Upper lobe of right lung (tissue), 1 donor: ENCODE results near the gene B4GALNT3. TPM values are rescaled to one million over a fixed set of nuclear protein-coding genes. Genes with fewer than 3 reads are reported as not detected.

ENCODE experiments used
- ATAC-seq: fragments of 200-7000 bp; cut with Tn5 transposase; one replicate; pipeline ENCODE4 v1.9.1; 2020; ENCODE audit warnings: mild to moderate bottlenecking, moderate library complexity
- DNase-seq: peaks from one replicate; pipeline ENCODE4 v3.0.0-alpha.2; 2020
- H3K27ac ChIP-seq: fragments of 200-600 bp; one replicate; pipeline ENCODE4 v1.8.0; 2022
- H3K27me3 ChIP-seq: fragments of 200-600 bp; one replicate; pipeline ENCODE4 v1.8.0; 2022; ENCODE audit warnings: mild to moderate bottlenecking
- H3K36me3 ChIP-seq: fragments of 200-600 bp; one replicate; pipeline ENCODE4 v1.8.0; 2022
- H3K4me1 ChIP-seq: fragments of 200-600 bp; one replicate; pipeline ENCODE4 v1.8.0; 2022
- H3K4me3 ChIP-seq: fragments of 200-600 bp; one replicate; pipeline ENCODE4 v1.8.0; 2022; ENCODE audit warnings: mild to moderate bottlenecking
- H3K9me3 ChIP-seq: fragments of 200-600 bp; one replicate; pipeline ENCODE4 v1.8.0; 2022
- intact Hi-C: fragments of 100-400 bp; cut with DNase I; formaldehyde crosslinking; loops from one replicate; pipeline ENCODE4 v1.11.0; 2022
- total RNA-seq: library from RNA; stranded (reverse); fragmentation: NEBNext Ultra II Directional; extraction: Animal tissue kit (Norgen Biotek cat#: 25700); gene quantifications from one replicate; pipeline ENCODE4 v1.2.1, GENCODE V29; 2021
- TF ChIP-seq, protein P1 (sequence below): fragments of 200-600 bp; IDR thresholded peaks from one replicate; pipeline ENCODE4 v1.8.0; 2022; ENCODE audit warnings: antibody characterized with exemption
- donor health status: DM: no; HTN: yes; CAD: no; lungs with severe emphysema.

The B4GALNT3 gene
- total RNA-seq, 1 donor from 2014 or later = 14.0 TPM

DNA sequence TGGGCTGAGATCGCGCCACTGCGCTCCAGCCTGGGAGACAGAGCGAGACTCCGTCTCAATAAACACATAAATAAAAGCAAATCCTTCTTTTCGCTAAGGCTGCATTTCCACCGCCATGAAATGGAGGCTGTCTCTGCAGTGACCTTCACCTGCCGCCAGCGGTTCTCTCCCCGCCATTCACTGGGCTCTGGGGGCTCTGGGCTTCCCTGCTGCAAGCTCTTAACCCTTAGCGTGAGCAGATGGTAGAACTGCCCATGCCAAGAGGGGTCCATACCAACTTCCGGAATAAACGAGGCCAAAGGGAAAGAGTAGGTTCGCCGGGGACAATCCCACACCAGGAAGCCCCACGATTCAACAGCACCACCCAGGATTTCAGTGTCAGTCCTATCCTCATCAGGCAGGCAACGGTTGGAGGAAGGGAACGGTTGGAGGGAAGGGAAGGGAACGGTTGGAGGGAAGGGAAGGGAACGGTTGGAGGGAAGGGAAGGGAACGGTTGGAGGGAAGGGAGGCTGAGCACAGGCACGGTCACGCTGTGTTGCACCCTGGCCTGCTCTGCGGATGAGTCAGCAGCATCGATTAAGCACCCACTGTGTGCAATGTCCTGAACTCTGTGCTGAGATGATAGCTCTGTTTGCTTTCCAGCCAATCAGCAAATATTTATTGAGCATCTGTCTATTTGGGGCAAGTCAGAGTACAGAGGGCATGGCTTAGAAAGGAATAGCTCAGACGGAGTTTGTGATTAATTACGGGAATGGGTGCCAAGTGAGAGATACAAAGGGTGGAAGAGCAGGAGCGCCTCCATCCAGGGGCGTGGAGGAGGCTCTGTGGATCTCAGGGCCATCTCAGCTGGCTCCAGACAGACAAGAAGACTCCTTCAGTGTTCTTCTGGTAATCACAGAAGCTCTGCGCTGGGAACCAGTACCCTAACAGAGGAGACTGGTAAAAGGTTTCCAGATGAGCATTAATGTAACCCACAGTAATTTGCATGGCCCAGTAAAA is 125.6 kb downstream of the B4GALNT3 start:
- DNase-seq (no peak), ATAC-seq (no peak)
- Histone ChIP-seq H3K27ac (no peak overlapping the region), H3K27me3 (no peaks in the 10 kb centered on the region), H3K4me1 (no peaks in the 10 kb centered on the region), H3K36me3 (no peaks in the 10 kb centered on the region), H3K4me3 (no peak overlapping the region), H3K9me3 (no peaks in the 10 kb centered on the region)
- intact Hi-C loops = no loop called here
- TF ChIP-seq, protein P1, sequence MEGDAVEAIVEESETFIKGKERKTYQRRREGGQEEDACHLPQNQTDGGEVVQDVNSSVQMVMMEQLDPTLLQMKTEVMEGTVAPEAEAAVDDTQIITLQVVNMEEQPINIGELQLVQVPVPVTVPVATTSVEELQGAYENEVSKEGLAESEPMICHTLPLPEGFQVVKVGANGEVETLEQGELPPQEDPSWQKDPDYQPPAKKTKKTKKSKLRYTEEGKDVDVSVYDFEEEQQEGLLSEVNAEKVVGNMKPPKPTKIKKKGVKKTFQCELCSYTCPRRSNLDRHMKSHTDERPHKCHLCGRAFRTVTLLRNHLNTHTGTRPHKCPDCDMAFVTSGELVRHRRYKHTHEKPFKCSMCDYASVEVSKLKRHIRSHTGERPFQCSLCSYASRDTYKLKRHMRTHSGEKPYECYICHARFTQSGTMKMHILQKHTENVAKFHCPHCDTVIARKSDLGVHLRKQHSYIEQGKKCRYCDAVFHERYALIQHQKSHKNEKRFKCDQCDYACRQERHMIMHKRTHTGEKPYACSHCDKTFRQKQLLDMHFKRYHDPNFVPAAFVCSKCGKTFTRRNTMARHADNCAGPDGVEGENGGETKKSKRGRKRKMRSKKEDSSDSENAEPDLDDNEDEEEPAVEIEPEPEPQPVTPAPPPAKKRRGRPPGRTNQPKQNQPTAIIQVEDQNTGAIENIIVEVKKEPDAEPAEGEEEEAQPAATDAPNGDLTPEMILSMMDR = no peak

DNA sequence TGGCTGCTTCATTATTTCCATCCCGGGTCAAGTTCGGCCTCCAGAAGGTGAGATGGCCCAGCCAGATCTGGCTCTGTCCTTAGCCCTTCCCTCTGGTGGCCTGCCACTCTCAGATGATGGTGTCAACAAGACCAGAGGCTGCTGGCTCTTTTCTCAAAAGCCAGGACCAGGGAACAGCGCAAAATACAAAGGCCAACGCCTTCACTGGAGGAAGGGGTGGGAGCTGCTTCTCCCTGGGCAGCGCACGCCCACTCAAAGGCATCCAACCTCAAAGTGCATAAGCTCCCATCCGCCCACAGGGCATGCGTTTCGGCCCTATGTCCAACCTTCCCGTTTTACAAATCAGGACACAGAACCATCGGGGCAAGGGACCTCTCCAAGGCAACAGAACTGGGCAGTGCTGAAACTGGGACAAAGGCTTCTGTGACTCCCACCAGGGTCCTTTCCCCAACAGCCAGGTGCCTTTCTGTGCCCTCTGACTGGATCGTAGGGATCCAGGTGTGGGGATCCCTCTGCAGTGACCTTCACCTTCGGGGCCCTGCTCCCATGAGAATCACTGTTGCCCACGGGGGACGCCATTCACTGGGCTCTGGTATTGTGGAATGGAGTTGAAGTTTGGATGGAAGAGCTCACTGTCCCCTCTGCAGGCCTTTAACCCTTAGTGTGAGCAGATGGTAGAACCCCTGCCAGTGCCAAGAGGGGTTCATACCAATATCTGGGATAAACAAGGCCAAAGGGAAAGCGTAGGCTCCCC is 126.8 kb downstream of the B4GALNT3 start:
- Histone ChIP-seq H3K36me3 (no peaks in the 10 kb centered on the region), H3K27ac (no peak overlapping the region), H3K27me3 (no peaks in the 10 kb centered on the region), H3K4me1 (no peaks in the 10 kb centered on the region), H3K4me3 (no peak overlapping the region), H3K9me3 (no peaks in the 10 kb centered on the region)
- TF ChIP-seq, protein P1 = no peak
- no peak for DNase-seq
- peak; percentile 64 for ATAC-seq
- intact Hi-C loops = no loop called here

DNA sequence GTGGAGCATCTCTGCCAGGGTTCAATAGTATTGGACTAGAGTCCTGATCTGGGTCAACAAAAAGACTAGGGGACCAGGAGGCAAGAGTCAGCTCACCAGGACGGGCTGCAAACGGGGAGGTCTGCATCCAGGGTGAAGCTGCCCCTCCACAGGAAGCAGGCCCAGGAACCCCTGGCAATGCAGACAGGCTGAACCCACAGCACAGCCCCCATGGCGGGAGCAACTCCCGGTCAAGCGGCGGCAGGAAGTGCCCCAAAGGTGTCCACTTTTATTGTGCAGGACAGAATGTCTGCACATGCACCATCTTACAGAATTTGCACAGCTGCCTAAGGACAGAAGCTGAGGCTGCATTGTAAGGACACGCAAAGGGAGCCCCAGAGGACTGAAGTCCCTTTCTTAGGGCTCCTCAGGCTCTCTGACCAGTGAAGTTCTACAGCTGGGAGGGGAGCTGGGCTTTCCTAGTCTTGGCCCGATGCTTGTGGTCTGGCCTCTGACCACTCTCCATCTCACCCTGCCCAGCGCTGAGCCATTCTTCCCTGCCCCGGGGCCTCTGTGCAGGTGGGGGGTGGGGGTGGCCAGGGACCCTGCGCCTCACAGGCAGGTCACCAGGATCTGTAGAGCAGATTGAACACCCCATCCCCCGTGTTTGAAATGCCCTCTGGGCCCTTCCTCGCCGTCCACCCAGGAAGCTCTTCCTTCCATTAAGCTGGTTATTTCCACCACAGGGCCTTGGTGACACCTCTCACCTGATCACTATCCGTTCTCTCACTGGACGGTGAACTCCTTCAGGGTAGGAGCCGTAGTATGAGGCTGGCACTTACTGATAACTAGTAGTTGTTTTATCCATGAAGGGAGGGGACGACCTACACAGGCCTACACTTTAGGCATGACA is 127.6 kb downstream of the B4GALNT3 start:
- Histone ChIP-seq H3K4me3 (no peak overlapping the region), H3K36me3 (no peaks in the 10 kb centered on the region), H3K4me1 (no peaks in the 10 kb centered on the region), H3K27ac (no peak overlapping the region), H3K9me3 (no peaks in the 10 kb centered on the region), H3K27me3 (no peaks in the 10 kb centered on the region)
- DNase-seq (no peak), ATAC-seq (no peak)
- TF ChIP-seq, protein P1 = no peak
- intact Hi-C loops = no loop called here

DNA sequence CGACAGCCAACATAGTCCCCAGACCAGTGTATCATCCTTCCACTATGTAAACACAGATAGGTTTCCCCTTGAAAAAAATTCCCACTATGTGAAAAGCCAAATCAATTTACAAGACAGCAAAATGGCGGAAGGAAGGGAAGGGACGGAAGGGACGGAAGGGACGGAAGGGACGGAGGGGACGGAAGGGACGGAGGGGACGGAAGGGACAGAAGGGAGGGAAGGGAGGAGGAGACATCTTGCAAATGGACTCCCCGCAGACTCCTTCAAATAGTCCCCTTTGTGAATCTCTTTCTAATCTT is 128.2 kb downstream of the B4GALNT3 start:
- no peak for DNase-seq
- Histone ChIP-seq H3K4me3 (no peak overlapping the region), H3K9me3 (no peaks in the 10 kb centered on the region), H3K27me3 (no peaks in the 10 kb centered on the region), H3K4me1 (no peaks in the 10 kb centered on the region), H3K27ac (no peak overlapping the region), H3K36me3 (no peaks in the 10 kb centered on the region)
- TF ChIP-seq, protein P1 = no peak
- no peak for ATAC-seq
- intact Hi-C loops = no loop called here

DNA sequence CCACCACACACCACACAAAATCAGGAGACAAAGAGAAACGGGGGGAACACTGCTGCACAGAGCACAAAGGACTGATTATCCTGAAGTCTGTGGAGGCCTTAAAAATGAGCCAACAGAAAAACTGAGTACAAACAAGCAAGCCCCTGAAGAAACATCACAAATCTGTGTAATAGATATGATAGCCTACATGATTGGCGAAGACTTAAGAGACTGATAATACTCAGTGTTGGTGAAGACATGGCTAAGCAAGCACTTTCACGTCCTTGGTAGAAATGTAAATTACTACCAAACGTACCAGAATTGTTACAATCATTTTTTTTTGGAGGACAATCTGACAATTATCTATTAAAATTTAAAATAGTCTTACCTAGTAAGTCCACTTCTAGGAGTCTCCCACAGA is 128.9 kb downstream of the B4GALNT3 start:
- intact Hi-C loops = no loop called here
- H3K9me3 ChIP-seq = no peaks in the 10 kb centered on the region
- no peaks in the 10 kb centered on the region for H3K36me3 ChIP-seq
- ATAC-seq (no peak), DNase-seq (no peak)
- TF ChIP-seq, protein P1 = no peak
- no peak overlapping the region for H3K4me3 ChIP-seq
- H3K27me3 ChIP-seq = no peaks in the 10 kb centered on the region
- no peaks in the 10 kb centered on the region for H3K4me1 ChIP-seq
- no peak overlapping the region for H3K27ac ChIP-seq
